ENCODE measurements around the gene MGAT5B. TPM values are rescaled to one million over a fixed set of nuclear protein-coding genes. Genes with fewer than 3 reads are reported as not detected.

The MGAT5B gene
- total and polyA plus RNA-seq, 9 of the 15 experiments (the other 6 are each of a cell fraction or from before 2014, with no cell fraction given), result 0.09 to 0.43 (median 0.18) TPM; not detected in 4

GRCh38 chr17:76865174-76865573 lies 3.0 kb upstream of the MGAT5B start:
- H4K20me1 ChIP-seq (replicated peaks; ENCODE audit: control insufficient read depth, insufficient read depth, low read length), result no peaks in the 10 kb centered on the region; the same call in 1 of the 2 replicates

More at GRCh38 chr17:76865174-76865573, 3.0 kb upstream of the MGAT5B start:
- TF ChIP-seq TFAP4 (CRISPR knock-in tag; IDR thresholded peaks at IDR 0.05; ENCODE audit: borderline replicate concordance), result no peak
- TF ChIP-seq ARID3A (IDR thresholded peaks at IDR 0.05; ENCODE audit: borderline replicate concordance, low read depth, low read length), result no peak
- TF ChIP-seq, protein P1, sequence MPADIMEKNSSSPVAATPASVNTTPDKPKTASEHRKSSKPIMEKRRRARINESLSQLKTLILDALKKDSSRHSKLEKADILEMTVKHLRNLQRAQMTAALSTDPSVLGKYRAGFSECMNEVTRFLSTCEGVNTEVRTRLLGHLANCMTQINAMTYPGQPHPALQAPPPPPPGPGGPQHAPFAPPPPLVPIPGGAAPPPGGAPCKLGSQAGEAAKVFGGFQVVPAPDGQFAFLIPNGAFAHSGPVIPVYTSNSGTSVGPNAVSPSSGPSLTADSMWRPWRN (IDR thresholded peaks at IDR 0.05; ENCODE audit: low read depth), result no peak
- TF ChIP-seq MCM2 (IDR thresholded peaks at IDR 0.05; ENCODE audit: low read depth), result no peak
- TF ChIP-seq PTBP1 (IDR thresholded peaks at IDR 0.05; ENCODE audit: low read depth, low read length), result no peak
- no peak for TF ChIP-seq TSHZ1 (CRISPR knock-in tag; IDR thresholded peaks at IDR 0.05)
- no peak for TF ChIP-seq KHSRP (IDR thresholded peaks at IDR 0.05)
- TF ChIP-seq, protein P2, sequence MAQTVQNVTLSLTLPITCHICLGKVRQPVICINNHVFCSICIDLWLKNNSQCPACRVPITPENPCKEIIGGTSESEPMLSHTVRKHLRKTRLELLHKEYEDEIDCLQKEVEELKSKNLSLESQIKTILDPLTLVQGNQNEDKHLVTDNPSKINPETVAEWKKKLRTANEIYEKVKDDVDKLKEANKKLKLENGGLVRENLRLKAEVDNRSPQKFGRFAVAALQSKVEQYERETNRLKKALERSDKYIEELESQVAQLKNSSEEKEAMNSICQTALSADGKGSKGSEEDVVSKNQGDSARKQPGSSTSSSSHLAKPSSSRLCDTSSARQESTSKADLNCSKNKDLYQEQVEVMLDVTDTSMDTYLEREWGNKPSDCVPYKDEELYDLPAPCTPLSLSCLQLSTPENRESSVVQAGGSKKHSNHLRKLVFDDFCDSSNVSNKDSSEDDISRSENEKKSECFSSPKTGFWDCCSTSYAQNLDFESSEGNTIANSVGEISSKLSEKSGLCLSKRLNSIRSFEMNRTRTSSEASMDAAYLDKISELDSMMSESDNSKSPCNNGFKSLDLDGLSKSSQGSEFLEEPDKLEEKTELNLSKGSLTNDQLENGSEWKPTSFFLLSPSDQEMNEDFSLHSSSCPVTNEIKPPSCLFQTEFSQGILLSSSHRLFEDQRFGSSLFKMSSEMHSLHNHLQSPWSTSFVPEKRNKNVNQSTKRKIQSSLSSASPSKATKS (CRISPR knock-in tag; IDR thresholded peaks at IDR 0.05), result no peak
- TF ChIP-seq ZNF134 (CRISPR knock-in tag; conservative IDR thresholded peaks at IDR 0.05), result no peak
- no peak for TF ChIP-seq CBX8 (IDR thresholded peaks at IDR 0.05; ENCODE audit: borderline replicate concordance, extremely low read depth, low read depth, low read length, poor library complexity, severe bottlenecking)
- no peaks in the 10 kb centered on the region for H3K79me2 ChIP-seq (ENCODE audit: control insufficient read depth, insufficient read depth, low read length)
- H3K9ac ChIP-seq (ENCODE audit: insufficient read depth in 1 of 2, low read depth in 2 of 2, low read length in 2 of 2), result no peak overlapping the region
- no peaks in the 10 kb centered on the region for H3K9me3 ChIP-seq (replicated peaks; ENCODE audit: control insufficient read depth, insufficient read depth, low read depth, low read length)
- DNase-seq (ENCODE audit: extremely low read depth in 1 of 4, low spot score in 3 of 4) (no peak), ATAC-seq (no peak), FAIRE-seq (no peak)
- ChIA-PET CTCF (ENCODE audit: low intra/inter-chr PET ratio) (no interaction called here), POLR2A (interaction anchor here (0.6 to 0.8 kb wide), 2 partner anchors 23 to 76 kb away, joined by 3 read pairs; no protein-coding TSS in a partner anchor)
- no peak overlapping the region for H3K4me3 ChIP-seq
- H3K4me1 ChIP-seq (replicated peaks in 1 of 2; ENCODE audit: control insufficient read depth in 2 of 2, insufficient read depth in 2 of 2, low read length in 2 of 2), result peaks cover 6 to 36% of the 10 kb centered on the region in 2 experiments; a peak in 3 of 5 replicates
- peaks cover 0 to 13% of the 10 kb centered on the region in 2 experiments; a peak in 2 of 5 replicates for H3K27me3 ChIP-seq (ENCODE audit: control insufficient read depth in 2 of 2, insufficient read depth in 2 of 2, low read length in 2 of 2)
- no peak overlapping the region for H2AFZ ChIP-seq (ENCODE audit: low read depth, low read length)
- in situ Hi-C loops (cut with MboI), result no loop called here
- no peaks in the 10 kb centered on the region for H3K9me1 ChIP-seq (ENCODE audit: control insufficient read depth, insufficient read depth, low read length)
- BruUV-seq (replicated peaks), result no TSS peak
- intact Hi-C loops (cut with micrococcal nuclease), result loop anchor here (5.0 to 10.0 kb wide), 3 partner anchors 73 to 202 kb away; no protein-coding TSS in a partner anchor
- H3K36me3 ChIP-seq (ENCODE audit: control insufficient read depth, insufficient read depth, low read length), result no peaks in the 10 kb centered on the region
- WGBS (ENCODE audit: insufficient coverage, low coverage, missing lambda C conversion rate), result 45% methylated on average over 9 of the region's 10 CpGs
- no peak overlapping the region for H3K27ac ChIP-seq (ENCODE audit: extremely low read depth, low read depth, low read length)
- no peak overlapping the region for H3K4me2 ChIP-seq (ENCODE audit: insufficient read depth, low read length)
